SK-MEL-5 (cell line): ENCODE data around the gene CTXN1. TPM values are rescaled to one million over a fixed set of nuclear protein-coding genes. Genes with fewer than 3 reads are reported as not detected.

ENCODE experiments used
- DNase-seq: peaks from one replicate; pipeline ENCODE4 v3.0.0-alpha.2; 2016; ENCODE audit warnings: low read depth, low spot score
- in situ Hi-C: cut with HindIII; loops from 2 replicates; pipeline ENCODE4 v1.10.0; 2016; ENCODE audit warnings: low sequenced_read_pairs, high pct_unique_total_duplicates, low pct_unique_long_range_greater_than_20kb
- total RNA-seq: library from RNA; depleted of rRNA; stranded (reverse); fragments of >200 nt; shearing (Covaris generic); gene quantifications from 2 replicates; pipeline ENCODE4 v1.2.3, GENCODE V29; 2014

CTXN1 gene
- total RNA-seq, 1 experiment from 2014 or later, result 0.42 TPM

- in situ Hi-C loops, result no loop called here
- no peak for DNase-seq
These were observed 17.0 kb downstream of the CTXN1 start for GRCh38 chr19:7908742-7909461.

GRCh38 chr19:7908078-7908699 lies 17.7 kb downstream of the CTXN1 start:
- in situ Hi-C loops, result no loop called here
- DNase-seq, result no peak

DNA sequence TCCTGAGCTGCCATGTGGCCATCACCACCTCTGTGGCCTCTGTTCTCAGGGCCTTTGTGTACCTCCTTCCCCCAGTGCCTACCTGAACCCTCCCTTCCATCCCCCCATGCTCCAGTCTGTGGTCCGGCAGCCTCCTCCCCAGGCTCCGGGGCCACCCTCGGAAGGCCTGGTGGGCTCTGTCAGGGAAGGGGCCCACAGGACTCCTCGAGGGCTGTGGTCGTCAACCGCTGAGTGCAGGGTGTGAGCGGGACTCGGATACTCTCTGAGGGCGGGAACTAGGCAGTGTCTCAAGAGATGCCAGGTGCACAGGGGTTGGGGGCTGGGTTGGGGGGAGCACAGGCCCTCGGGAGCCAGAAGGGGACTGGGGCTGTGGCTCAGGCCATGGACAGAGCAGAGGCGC lies 18.4 kb downstream of the CTXN1 start:
- DNase-seq, result no peak
- in situ Hi-C loops, result no loop called here

DNA sequence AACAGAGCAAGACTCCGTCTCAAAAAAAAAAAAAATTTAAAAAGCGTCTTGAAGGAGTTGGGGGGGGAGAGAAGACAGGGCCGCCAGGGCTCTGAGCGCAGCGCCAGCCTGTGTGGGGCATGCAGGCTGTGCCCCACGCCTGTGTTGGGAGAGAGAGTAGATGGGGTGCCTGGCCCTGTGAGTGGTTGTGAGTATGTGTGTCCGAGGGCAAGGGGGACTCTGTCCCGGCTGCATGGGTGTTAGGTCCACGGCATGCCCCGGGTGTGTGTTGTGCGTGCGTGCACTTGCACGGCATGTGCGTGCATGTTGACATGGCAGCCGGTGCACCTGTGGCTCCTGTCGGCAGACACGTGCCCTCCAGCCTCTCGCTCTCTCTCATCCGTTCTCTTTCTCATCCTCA lies 18.8 kb downstream of the CTXN1 start:
- no peak for DNase-seq
- in situ Hi-C loops, result no loop called here

DNA sequence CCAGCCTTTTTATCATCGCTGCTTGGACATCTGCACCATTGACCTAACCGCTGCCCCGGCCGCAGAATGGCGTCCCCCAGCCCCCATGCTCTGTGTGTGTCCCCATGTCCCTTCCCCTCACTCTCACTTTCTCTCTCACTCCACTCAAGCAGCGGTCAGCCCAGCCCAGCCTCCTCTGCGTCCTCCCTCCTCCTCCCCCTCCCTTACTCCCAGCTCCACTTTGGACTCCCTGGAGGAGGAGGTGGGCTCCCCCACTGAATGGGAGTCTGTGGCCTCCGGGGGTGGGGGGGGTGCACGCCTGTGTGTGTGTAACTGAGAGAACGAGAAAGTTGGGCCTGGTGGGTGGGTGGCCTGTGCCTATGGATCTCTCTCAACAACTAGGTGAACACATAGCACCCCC lies 20.1 kb downstream of the CTXN1 start:
- in situ Hi-C loops, result no loop called here

DNA sequence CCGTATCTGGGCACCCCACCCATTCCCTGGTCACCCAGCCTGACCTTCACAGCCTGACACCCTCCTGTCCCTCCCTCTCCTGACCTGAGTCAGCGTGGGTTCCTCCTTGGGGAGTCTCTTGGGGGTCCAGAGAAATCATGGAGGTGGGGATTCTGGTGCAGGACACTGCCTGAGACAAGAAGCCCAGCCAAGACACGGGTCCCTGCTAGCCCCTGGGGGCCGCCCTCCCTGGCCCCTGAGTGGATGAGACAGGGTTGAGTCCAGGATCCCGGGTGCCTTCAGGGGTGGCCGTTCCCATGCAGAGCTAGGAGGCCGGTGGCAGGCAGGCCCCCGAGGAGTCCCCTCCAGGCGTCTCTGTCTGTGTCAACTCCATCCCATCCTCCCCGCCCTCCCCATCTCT lies 20.7 kb downstream of the CTXN1 start:
- in situ Hi-C loops, result no loop called here
- DNase-seq, result no peak

More for the DNA sequence above, 20.1 kb downstream of the CTXN1 start:
- no peak for DNase-seq

DNA sequence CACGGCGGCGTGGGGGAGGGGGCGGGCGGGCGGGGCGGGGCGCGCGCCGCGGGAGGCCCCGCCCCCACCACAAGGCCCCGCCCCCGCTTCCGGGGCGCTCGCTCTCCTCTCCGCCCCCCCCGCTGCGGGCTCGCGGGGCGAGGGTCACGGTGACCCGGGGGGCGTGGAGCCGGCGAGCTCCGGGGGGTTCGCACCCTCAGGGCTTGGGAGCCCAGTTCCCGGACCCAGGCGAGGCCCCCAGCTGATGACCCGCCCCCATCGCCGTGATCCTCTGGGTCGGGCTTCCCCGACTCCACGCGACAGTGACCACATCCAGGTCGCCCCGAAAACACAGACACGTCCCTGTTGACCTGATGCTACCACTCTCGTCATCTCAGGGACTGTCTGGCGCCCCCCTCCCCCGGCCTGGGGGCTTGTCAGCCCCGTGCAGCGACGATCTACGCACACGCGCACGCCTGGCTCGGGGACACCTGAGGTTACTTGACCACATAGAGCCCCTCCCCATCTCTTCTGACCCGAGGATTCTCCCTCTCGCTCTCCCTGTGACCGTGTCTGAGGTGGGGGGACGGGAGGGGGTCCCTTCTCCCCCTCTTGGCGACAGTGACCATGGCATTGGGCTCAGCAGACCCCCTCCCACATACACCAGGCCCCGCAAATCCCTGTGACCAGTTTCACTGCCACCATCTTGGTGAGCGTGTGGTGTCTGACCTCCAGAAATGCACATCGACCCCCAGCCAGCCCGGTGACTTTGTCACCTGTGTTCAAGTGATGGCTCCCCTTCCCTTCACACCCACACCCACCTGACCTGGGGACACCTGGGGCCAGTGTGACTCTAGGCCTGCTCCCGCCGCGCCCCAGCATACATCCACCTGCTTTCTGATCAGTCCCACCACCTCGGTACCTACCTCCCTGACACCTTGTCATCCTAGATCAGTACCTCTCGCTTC lies 21.6 kb downstream of the CTXN1 start:
- no peak for DNase-seq
- in situ Hi-C loops, result no loop called here

DNA sequence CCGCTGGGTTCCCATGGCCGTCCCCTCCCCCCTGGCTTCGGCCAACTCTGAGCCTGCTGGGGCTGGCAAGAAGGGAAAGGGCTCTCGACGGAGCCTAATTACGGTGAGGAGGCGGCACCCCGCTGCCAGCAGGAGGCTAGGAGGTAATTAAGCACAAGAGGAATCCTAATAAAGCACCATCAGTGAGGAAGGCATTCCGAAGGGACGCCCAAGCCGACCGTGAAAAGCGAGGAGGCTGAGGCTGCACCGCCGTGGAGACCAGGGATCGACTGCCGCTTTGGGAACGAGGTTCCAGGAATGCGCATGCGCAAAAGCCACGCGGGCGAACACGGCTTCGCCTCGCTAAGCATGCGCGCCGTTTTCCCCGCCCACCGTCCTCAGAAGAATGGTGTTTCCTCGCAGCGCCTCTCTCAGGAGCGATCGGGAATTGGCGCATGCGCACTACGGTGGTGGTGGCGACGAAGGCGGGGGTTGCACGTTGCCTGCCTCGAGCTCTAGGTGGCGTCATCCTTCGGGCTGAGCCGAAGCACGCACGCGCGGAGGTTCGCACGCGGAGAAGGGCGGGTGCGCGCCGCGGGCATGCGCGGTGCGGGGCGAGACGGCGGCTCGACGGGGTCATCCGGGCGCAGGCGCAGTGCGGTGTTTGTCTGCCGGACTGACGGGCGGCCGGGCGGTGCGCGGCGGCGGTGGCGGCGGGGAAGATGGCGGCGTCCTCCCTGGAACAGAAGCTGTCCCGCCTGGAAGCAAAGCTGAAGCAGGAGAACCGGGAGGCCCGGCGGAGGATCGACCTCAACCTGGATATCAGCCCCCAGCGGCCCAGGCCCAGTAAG lies 22.5 kb downstream of the CTXN1 start, which contains the start of gene MAP2K7:
MAP2K7 (plus strand) TSS at position 634 of the 830 bp plus-strand sequence; CDS start at position 702, 68 bp downstream.
- in situ Hi-C loops, result no loop called here

GRCh38 chr19:7902796-7903243 lies 23.1 kb downstream of the CTXN1 start:
- no peak for DNase-seq
- in situ Hi-C loops, result no loop called here

More for the DNA sequence above, 22.5 kb downstream of the CTXN1 start, which contains the start of gene MAP2K7:
- peak; percentile 98 for DNase-seq

GRCh38 chr19:7901337-7901736 lies 24.6 kb downstream of the CTXN1 start:
- no peak for DNase-seq
- in situ Hi-C loops, result no loop called here

- in situ Hi-C loops, result no loop called here
- no peak for DNase-seq
These were observed 25.0 kb downstream of the CTXN1 start for GRCh38 chr19:7900931-7901330.

- in situ Hi-C loops, result no loop called here
- no peak for DNase-seq
These were observed 25.5 kb downstream of the CTXN1 start for GRCh38 chr19:7900401-7900870.

DNA sequence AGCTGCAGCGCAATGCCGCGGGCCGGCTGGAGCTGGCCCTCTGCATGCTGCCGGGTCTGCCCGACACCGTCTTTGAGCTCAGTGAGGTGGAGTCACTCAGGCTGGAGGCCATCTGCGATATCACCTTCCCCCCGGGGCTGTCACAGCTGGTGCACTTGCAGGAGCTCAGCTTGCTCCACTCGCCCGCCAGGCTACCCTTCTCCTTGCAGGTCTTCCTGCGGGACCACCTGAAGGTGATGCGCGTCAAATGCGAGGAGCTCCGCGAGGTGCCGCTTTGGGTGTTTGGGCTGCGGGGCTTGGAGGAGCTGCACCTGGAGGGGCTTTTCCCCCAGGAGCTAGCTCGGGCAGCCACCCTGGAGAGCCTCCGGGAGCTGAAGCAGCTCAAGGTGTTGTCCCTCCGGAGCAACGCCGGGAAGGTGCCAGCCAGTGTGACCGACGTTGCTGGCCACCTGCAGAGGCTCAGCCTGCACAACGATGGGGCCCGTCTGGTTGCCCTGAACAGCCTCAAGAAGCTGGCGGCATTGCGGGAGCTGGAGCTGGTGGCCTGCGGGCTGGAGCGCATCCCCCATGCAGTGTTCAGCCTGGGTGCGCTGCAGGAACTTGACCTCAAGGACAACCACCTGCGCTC lies 26.1 kb downstream of the CTXN1 start:
- in situ Hi-C loops, result no loop called here
- no peak for DNase-seq

DNA sequence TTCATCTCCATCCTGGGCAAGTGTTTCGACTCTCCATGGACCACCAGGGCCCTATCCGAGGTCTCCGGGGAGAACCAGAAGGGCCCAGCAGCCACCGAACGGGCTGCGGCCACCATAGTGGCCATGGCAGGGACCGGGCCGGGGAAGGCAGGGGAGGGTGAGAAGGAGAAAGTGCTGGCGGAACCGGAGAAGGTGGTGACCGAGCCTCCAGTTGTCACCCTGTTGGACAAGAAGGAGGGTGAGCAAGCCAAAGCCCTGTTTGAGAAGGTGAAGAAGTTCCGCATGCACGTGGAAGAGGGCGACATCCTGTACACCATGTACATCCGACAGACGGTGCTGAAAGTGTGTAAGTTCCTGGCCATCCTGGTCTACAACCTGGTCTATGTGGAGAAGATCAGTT lies 27.0 kb downstream of the CTXN1 start:
- no peak for DNase-seq
- in situ Hi-C loops, result no loop called here

DNA sequence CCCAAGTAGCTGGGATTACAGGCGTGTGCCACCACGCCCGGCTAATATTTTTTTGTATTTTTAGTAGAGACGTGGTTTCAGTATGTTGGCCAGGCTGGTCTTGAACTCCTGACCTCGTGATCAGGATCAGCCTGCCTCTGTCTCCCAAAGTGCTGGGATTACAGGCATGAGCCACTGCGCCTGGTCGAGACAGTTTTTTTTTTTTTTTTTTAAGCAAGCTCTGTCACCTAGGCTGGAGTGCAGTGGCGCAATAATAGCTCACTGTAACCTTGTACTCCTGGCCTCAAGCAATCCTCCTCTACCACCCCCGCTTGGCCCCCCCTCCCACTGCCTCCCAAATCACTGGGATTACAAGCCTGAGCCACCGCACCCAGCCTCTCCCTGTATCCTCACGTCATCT lies 28.6 kb downstream of the CTXN1 start:
- in situ Hi-C loops, result no loop called here
- DNase-seq, result no peak

- no peak for DNase-seq
- in situ Hi-C loops, result no loop called here
These were observed 30.4 kb downstream of the CTXN1 start for GRCh38 chr19:7895565-7895964.
